ENCODE results near the gene RDH12. TPM values are rescaled to one million over a fixed set of nuclear protein-coding genes. Genes with fewer than 3 reads are reported as not detected.
A peak's percentile ranks its signal among the peaks of the same experiment; 100 is the strongest.
"Not testable (repeated sequence)": the region's sequence is repeated elsewhere in the genome, so short reads cannot be mapped to it uniquely, and the experiment has no call there.

Gene RDH12
- total RNA-seq, 1 experiment from 2014 or later: not detected

GRCh38 chr14:67704484-67705089 lies 2.9 kb downstream of the RDH12 start:
- in situ Hi-C loops (cut with HindIII; ENCODE audit: low pct_unique_long_range_greater_than_20kb, low sequenced_read_pairs): no loop called here
- POLR2A ChIA-PET: no interaction called here
- no peaks in the 10 kb centered on the region for H3K36me3 ChIP-seq (ENCODE audit: control insufficient read depth, insufficient read depth, low read length)
- H3K9me3 ChIP-seq (ENCODE audit: control insufficient read depth, insufficient read depth, low read depth, low read length): no peaks in the 10 kb centered on the region
- H3K27me3 ChIP-seq (ENCODE audit: control insufficient read depth, insufficient read depth, low read length): no peaks in the 10 kb centered on the region
- no peak overlapping the region for H3K27ac ChIP-seq (ENCODE audit: low read length)
- DNase-seq (ENCODE audit: low read depth, low spot score) (peak; percentile 62), ATAC-seq (peak; percentile 92)
- peaks cover 3% of the 10 kb centered on the region; the same call in 1 of the 2 replicates for H3K4me1 ChIP-seq (ENCODE audit: control insufficient read depth, insufficient read depth, low read length)
- CTCF ChIA-PET: interaction anchor here (0.5 to 1.6 kb wide), 15 partner anchors 11 to 1080 kb away, joined by 3 to 16 read pairs (median 4); partner anchors contain the start of gene ARG2
- TF ChIP-seq, protein P1, sequence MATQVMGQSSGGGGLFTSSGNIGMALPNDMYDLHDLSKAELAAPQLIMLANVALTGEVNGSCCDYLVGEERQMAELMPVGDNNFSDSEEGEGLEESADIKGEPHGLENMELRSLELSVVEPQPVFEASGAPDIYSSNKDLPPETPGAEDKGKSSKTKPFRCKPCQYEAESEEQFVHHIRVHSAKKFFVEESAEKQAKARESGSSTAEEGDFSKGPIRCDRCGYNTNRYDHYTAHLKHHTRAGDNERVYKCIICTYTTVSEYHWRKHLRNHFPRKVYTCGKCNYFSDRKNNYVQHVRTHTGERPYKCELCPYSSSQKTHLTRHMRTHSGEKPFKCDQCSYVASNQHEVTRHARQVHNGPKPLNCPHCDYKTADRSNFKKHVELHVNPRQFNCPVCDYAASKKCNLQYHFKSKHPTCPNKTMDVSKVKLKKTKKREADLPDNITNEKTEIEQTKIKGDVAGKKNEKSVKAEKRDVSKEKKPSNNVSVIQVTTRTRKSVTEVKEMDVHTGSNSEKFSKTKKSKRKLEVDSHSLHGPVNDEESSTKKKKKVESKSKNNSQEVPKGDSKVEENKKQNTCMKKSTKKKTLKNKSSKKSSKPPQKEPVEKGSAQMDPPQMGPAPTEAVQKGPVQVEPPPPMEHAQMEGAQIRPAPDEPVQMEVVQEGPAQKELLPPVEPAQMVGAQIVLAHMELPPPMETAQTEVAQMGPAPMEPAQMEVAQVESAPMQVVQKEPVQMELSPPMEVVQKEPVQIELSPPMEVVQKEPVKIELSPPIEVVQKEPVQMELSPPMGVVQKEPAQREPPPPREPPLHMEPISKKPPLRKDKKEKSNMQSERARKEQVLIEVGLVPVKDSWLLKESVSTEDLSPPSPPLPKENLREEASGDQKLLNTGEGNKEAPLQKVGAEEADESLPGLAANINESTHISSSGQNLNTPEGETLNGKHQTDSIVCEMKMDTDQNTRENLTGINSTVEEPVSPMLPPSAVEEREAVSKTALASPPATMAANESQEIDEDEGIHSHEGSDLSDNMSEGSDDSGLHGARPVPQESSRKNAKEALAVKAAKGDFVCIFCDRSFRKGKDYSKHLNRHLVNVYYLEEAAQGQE (IDR thresholded peaks at IDR 0.05; ENCODE audit: insufficient read depth in 1 of 2, low read depth in 2 of 2, low read length in 1 of 2): no peak
- TF ChIP-seq POLR2AphosphoS5 (IDR thresholded peaks at IDR 0.05; ENCODE audit: low read depth, low read length) (no peak), SIN3A (IDR thresholded peaks at IDR 0.05; ENCODE audit: borderline replicate concordance, insufficient read depth, low read depth, low read length) (no peak), CTCF (IDR thresholded peaks at IDR 0.05) (peak; percentile 77), TCF7L2 (IDR thresholded peaks at IDR 0.05; ENCODE audit: low read depth, low read length) (no peak)
- no peak overlapping the region for H3K4me3 ChIP-seq (ENCODE audit: low read depth in 2 of 2, low read length in 2 of 2)
- intact Hi-C loops (cut with micrococcal nuclease; ENCODE audit: unreplicated experiment): loop anchor here (1.0 to 10.0 kb wide), 2 partner anchors 90 to 120 kb away; partner anchors contain the start of gene ARG2
- no TSS peak for BruUV-seq (replicated peaks)

GRCh38 chr14:67705211-67705610 lies 3.5 kb downstream of the RDH12 start:
- H3K27me3 ChIP-seq (ENCODE audit: control insufficient read depth, insufficient read depth, low read length): no peaks in the 10 kb centered on the region
- ATAC-seq (no peak), DNase-seq (ENCODE audit: low read depth, low spot score) (no peak)
- H3K4me1 ChIP-seq (ENCODE audit: control insufficient read depth, insufficient read depth, low read length): peaks cover 3% of the 10 kb centered on the region; the same call in 1 of the 2 replicates
- in situ Hi-C loops (cut with HindIII; ENCODE audit: low pct_unique_long_range_greater_than_20kb, low sequenced_read_pairs) (no loop called here), intact Hi-C loops (cut with micrococcal nuclease; ENCODE audit: unreplicated experiment) (loop anchor here (10.0 kb wide), 1 partner anchor 90 kb away; the partner anchor contains the start of gene ARG2)
- no peak for TF ChIP-seq POLR2AphosphoS5 (IDR thresholded peaks at IDR 0.05; ENCODE audit: low read depth, low read length)
- no peak for TF ChIP-seq TCF7L2 (IDR thresholded peaks at IDR 0.05; ENCODE audit: low read depth, low read length)
- TF ChIP-seq SIN3A (IDR thresholded peaks at IDR 0.05; ENCODE audit: borderline replicate concordance, insufficient read depth, low read depth, low read length): no peak
- no peak for TF ChIP-seq CTCF (IDR thresholded peaks at IDR 0.05)
- TF ChIP-seq, protein P1 (IDR thresholded peaks at IDR 0.05; ENCODE audit: insufficient read depth in 1 of 2, low read depth in 2 of 2, low read length in 1 of 2): no peak
- H3K9me3 ChIP-seq (ENCODE audit: control insufficient read depth, insufficient read depth, low read depth, low read length): no peaks in the 10 kb centered on the region; the same call in 1 of the 2 replicates
- no peak overlapping the region for H3K4me3 ChIP-seq (ENCODE audit: low read depth in 2 of 2, low read length in 2 of 2)
- H3K36me3 ChIP-seq (ENCODE audit: control insufficient read depth, insufficient read depth, low read length): no peaks in the 10 kb centered on the region
- no peak overlapping the region for H3K27ac ChIP-seq (ENCODE audit: low read length)
- no TSS peak for BruUV-seq (replicated peaks)
- POLR2A ChIA-PET: no interaction called here
- CTCF ChIA-PET: interaction anchor here (1.2 kb wide), 1 partner anchor 178 kb away, joined by 8 read pairs; no protein-coding TSS in a partner anchor

DNA sequence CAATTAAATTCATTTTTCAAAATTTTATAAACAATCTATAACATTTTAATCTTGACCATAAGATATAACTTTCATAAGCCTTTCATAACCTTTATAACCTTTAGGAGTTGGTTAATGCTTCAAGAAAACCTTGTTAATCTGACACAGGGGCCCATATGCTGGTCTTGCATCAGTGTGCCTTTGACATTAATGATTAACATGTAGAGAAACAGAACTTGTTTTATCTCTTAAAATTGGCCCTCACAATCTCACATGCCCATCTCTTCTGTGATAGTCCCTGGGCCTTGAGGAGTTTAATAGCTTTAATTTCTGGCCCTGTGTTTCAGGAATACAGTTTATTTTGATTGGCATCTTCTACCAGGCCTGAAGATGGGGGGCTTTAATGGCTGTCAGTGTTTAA lies 7.7 kb downstream of the RDH12 start:
- CTCF ChIA-PET; H3K27ac ChIP-seq (ENCODE audit: low read length); in situ Hi-C loops (cut with HindIII; ENCODE audit: low pct_unique_long_range_greater_than_20kb, low sequenced_read_pairs): not testable (repeated sequence)

More for the DNA sequence above, 7.7 kb downstream of the RDH12 start:
- BruUV-seq (replicated peaks); H3K27me3 ChIP-seq (ENCODE audit: control insufficient read depth, insufficient read depth, low read length); DNase-seq (ENCODE audit: low read depth, low spot score); H3K36me3 ChIP-seq (ENCODE audit: control insufficient read depth, insufficient read depth, low read length); POLR2A ChIA-PET; H3K4me3 ChIP-seq (ENCODE audit: low read depth in 2 of 2, low read length in 2 of 2); H3K4me1 ChIP-seq (ENCODE audit: control insufficient read depth, insufficient read depth, low read length); H3K9me3 ChIP-seq (ENCODE audit: control insufficient read depth, insufficient read depth, low read depth, low read length); ATAC-seq: not testable (repeated sequence)
- intact Hi-C loops (cut with micrococcal nuclease; ENCODE audit: unreplicated experiment): loop anchor here (10.0 kb wide), 1 partner anchor 95 kb away; the partner anchor contains the start of gene ARG2
